ENCODE data around the gene NTRK2.

NTRK2 gene

GRCh38 chr9:84949971-84950370 lies 280.4 kb downstream of the NTRK2 start:
- DNase-seq, result no peak

DNA sequence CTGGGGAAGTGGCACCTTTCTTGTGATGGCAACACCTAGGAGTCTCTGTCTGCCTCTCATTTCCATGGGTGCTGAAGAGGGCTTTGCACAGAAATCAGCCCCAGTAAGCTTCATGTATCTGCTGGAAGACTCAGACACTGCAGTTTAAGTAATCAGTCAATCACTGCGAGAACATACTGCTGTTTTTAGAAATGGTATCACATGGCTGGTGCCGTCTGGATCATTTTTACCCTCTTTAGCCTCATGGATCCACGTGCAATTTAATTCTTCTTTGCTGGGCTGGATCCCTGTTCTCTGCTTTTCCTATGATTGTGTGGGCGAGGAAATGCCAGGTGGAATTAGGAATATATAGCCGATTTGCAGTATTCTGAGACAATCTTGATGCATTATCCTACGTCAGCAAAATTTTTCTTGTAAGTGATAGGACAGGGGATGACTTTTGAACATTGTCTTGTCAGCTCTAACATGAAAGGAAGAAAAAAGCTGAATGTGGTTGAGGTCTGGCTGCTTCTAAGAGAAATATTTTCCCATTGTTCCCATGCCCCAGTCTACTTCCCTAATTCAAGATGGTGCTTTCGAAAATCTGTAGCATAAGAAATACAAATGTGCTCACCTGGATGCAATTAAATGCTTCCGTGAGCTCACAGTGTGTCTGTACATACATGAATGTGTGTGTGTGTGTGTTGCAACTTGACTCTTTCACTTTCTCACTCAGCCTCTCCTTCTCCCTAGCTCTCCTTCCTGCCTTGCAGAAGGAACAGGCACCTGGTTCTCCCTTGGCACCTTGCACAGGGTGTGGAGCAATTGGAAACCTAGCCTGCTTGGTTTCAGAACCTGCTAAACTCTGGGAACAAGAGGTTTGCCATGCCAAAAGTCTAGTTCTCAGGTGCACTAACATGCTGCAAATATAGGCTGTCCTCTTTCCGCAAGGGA lies 281.6 kb downstream of the NTRK2 start:
- no peak for DNase-seq

GRCh38 chr9:84953252-84953773 lies 283.8 kb downstream of the NTRK2 start:
- no peak for DNase-seq

DNA sequence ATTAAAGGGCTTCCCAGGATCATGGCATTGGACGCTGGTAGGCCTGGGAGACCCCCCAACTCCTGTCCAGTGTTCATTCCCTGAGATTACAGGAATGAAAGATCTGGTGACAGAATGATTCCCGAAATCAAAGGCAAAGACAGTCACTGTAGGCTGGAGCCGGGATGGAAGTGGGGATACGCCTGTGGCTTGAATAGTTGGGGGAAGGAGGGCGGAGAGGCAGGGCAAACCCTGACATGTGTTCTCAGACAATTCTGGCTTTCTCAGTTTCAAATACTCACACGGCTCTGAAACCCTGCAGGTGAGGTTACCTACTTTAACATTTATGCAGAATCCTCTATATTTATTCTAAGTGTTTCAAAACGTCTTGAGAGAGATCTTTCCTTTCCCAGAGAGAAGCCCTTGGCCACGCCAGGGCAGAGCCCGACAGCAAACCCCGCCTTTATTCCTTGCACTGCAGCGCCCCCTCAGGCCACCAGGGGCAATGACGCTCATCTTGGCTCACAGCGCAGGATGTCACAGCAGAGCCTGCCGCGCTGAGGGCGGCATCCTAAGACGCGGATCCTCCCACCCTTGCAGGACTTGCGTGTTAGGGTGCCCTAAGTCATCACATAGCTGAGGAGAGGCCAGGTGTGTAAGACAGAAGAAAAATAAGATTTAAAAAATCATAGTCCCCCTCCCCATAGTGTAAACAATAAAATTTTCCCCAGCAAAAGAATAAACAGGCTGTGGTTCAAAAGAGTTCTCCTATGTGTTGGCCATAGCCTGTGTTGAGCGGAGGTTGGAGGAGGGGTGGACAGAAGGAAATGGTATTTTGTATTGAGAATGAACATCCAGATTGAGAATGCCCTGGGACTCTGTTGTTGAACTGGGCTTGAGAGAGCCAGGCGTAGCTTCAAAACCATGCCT lies 284.5 kb downstream of the NTRK2 start:
- peak; percentile 55 for DNase-seq

DNA sequence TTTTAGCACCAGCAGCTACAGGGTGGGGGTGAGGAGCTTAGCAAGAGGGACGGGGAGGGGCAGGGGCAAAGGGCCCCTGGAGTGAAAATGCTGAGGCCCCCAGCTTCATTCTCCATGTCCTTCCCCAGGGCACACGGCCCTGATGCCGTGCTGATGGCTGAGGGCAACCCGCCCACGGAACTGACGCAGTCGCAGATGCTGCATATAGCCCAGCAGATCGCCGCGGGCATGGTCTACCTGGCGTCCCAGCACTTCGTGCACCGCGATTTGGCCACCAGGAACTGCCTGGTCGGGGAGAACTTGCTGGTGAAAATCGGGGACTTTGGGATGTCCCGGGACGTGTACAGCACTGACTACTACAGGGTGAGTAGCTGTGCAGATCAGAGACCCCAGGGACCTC lies 285.6 kb downstream of the NTRK2 start:
- DNase-seq, result no peak

DNA sequence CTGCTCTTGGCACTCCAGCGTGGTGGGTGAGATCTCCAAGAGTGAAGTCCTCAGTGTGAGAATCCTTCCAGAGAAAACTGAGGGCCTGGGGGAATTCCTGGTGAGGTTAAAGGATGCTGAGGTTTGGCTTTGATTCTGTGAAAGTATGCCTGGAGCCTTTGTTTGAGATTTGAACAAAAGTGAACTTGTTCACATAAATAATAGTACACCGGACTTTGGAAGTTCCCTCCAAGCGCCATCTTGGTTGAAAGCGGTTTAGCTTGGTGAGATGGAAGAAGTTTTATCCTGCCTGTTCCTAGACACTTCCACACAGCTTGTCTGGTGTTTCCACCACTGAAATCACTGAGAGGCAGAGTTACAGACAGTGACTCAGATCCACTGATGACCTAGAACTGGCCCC lies 286.4 kb downstream of the NTRK2 start:
- DNase-seq, result no peak

DNA sequence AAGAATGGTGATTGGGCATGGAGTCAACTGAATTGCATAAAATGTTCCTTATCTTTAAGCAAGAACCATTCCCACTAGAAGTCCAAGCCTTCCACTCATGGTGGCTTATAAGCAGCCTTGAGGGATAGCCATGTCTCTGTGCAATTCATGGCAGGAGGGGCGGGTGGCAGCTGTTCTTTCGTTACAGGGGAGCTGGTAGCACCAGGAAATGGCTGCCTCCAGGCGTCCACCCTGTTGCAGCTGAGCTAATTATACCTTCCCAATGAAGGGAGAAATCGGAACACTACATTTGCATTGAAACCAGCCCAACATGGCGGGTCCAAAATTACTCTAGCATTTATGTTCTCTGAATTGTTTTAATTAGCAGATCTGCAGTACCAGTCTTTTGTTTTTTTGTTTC lies 289.8 kb downstream of the NTRK2 start:
- DNase-seq, result no peak

DNA sequence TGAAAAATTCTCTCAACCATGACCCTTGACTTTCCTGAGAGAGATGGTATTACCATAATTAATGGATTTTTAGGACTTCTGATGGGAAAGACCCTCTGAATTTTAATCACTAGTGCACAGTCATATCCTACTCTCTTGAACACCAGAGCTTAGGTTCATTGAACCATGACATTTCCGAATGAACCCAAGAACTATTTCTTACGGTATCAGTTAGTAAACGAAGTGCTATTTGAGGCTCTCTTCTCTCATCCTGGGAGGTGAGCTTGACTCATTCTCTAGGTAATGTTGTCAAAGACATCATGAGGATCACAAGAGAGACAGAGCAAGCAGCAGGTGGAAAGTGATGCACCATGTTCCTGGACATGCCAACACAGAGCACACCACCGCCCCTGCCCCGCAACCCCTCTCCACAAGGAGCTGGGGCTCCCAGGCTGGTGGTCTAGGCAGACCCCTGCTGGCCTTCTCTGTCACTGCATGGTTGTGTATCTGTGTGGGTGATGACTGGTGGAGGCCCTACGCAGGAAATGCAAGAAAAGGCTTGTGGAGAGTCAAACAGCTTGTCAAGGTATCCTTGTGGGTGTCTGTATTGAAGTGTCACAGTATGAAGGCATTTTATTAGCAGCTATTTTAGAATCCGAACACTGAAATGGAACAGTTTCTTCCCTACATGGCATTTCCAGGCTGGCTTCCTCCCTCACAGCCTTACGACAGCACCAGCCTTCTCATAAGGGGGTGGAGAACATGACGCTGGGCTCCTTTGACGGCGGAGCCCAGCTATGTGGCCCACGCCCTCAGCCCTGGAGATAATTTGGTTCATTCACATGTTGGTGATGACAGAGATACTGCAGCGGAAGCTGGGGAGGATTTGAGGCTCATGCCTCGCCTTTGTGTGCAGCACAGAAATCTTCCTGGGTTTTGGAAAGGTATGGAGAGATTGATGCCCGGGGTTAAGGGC lies 297.6 kb downstream of the NTRK2 start:
- DNase-seq, result no peak

DNA sequence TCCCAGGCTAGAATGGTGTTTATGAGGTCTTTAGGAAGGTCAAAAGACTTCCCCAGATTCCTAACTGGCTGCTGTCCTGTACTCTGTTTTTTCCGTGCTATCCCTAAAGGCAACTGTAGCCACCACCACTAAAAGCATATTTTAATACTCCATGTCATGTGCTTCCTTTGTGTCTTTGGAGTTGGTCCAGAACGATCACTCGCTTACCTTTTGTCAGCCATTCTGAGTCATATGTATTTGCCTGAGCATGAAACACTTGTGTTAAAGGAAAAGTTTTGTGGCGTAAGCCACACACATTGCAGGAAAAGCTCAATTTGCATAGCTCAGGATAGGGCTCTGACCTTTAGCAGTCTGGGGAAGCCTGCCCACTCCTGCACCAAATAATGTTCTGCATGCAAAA lies 299.6 kb downstream of the NTRK2 start:
- DNase-seq, result no peak

GRCh38 chr9:84969736-84970135 lies 300.2 kb downstream of the NTRK2 start:
- DNase-seq, result no peak

DNA sequence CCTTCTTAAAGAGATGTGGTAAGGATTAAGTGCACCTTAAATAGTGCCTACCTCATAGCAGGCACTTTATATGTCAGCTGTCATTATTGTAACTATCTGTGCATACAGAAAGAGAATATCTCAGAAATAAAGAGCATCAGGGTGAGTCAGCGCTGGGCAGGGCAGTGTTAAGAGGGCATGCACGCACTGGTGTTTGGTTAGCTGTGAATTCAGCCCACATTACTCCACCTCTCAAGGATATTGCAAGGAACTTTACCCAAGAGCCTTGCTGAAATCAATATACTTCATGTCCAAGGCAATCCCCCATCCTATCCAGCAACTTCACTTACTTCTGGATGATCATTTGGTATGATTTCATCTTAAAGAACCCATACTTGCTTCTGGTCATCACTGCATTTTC lies 300.9 kb downstream of the NTRK2 start:
- DNase-seq, result no peak

- no peak for DNase-seq
Observed at GRCh38 chr9:84971571-84971970, 302.0 kb downstream of the NTRK2 start.

GRCh38 chr9:84974258-84974657 lies 304.7 kb downstream of the NTRK2 start:
- DNase-seq, result no peak

- DNase-seq, result no peak
Observed at GRCh38 chr9:84974855-84975254, 305.3 kb downstream of the NTRK2 start.

DNA sequence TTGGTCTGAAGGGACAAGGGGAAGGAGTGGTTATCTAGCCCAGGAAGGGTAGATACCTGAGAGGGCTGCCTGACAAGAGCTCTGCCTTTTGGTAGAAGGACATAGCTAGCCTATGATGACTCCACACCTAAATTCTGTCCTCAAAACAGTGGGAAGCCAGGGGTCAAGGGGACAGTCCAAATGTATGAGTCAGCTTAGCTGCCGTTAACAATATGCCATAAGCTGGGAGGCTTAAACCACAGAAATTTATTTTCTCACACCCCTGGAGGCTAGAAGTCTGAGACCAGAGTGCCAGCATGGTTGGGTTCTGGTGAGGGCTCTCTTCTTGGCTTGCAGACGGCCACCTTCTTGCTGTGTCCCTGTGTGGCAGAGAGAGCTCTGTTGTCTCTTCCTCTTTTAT lies 306.4 kb downstream of the NTRK2 start:
- DNase-seq, result no peak

GRCh38 chr9:84978661-84979060 lies 309.1 kb downstream of the NTRK2 start:
- no peak for DNase-seq

GRCh38 chr9:84983749-84984148 lies 314.2 kb downstream of the NTRK2 start:
- no peak for DNase-seq

DNA sequence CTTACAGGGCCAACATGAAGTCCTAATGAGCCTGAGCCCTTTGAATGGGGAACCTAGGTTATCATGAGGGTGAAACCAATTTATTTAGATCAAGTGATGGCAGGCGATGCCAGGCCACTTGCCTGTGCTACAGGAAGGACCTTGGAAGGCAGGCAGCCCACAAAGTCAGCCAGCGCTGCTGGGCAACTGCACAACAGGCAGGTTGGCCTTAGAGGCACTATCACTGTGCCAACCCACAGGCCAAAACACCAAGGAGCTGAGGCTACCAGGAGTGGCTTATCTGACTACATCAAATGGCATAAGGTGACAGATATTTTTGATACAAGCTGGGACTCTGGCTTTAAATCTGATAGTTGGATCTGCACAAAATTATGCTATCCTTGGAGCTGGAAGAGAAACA lies 319.1 kb downstream of the NTRK2 start:
- DNase-seq, result no peak

- no peak for DNase-seq
Observed at GRCh38 chr9:84990416-84990815, 320.9 kb downstream of the NTRK2 start.

- DNase-seq, result no peak
Observed at GRCh38 chr9:84990850-84991513, 321.5 kb downstream of the NTRK2 start.

- no peak for DNase-seq
Observed at GRCh38 chr9:84991514-84991870, 322.0 kb downstream of the NTRK2 start.

GRCh38 chr9:84992381-84992780 lies 322.9 kb downstream of the NTRK2 start:
- no peak for DNase-seq
